RWPE1 (cell line): Measurements from ENCODE around the gene SPATS2.

Experiments
- CTCF ChIA-PET: fragments of 350-600 bp; sonication (Branson Sonifier 250); formaldehyde crosslinking; extraction: SDS; loops from one replicate; lab custom pipeline; 2021; lab: Yijun Ruan, JAX
- POLR2A ChIA-PET: fragments of 400-600 bp; formaldehyde crosslinking; extraction: SDS; loops from one replicate; lab custom pipeline; 2020; ENCODE audit warnings: antibody characterized with exemption; ENCODE audit not compliant: low non-redundant PET; lab: Yijun Ruan, JAX
- DNase-seq: peaks from one replicate; pipeline ENCODE4 v3.0.0; 2012; ENCODE audit warnings: low spot score
- H3K27ac ChIP-seq: fragments of 450-650 bp; 2 replicates; pipeline ENCODE4 v1.5.1; 2017
- TF ChIP-seq, protein P1 (sequence below): fragments of 450-650 bp; conservative IDR thresholded peaks from 2 replicates; pipeline ENCODE4 v1.5.1; 2017; ENCODE audit warnings: low read depth, mild to moderate bottlenecking

The SPATS2 gene

DNA sequence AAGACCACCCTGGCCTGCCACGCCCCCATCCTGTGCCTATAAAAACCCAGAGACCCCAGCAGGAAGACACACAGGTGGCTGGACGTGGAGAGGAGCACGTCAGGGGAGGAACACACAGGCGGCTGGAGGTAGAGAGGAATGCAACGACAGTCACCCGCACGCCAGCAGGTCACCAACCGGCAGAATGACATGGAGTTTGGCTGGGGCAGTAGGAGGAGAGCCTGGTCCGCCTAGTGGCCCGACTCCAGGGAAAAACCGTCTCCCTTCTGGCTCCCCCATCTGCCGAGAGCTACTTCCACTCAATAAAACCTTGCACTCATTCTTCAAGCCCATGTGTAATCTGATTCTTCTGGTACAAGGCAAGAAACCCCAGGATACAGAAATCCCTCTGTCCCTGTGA lies 108.8 kb downstream of the SPATS2 start:
- no peak for DNase-seq
- ChIA-PET POLR2A (no interaction called here), CTCF (no interaction called here)
- TF ChIP-seq, protein P1, sequence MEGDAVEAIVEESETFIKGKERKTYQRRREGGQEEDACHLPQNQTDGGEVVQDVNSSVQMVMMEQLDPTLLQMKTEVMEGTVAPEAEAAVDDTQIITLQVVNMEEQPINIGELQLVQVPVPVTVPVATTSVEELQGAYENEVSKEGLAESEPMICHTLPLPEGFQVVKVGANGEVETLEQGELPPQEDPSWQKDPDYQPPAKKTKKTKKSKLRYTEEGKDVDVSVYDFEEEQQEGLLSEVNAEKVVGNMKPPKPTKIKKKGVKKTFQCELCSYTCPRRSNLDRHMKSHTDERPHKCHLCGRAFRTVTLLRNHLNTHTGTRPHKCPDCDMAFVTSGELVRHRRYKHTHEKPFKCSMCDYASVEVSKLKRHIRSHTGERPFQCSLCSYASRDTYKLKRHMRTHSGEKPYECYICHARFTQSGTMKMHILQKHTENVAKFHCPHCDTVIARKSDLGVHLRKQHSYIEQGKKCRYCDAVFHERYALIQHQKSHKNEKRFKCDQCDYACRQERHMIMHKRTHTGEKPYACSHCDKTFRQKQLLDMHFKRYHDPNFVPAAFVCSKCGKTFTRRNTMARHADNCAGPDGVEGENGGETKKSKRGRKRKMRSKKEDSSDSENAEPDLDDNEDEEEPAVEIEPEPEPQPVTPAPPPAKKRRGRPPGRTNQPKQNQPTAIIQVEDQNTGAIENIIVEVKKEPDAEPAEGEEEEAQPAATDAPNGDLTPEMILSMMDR = no peak
- H3K27ac ChIP-seq = no peak overlapping the region

DNA sequence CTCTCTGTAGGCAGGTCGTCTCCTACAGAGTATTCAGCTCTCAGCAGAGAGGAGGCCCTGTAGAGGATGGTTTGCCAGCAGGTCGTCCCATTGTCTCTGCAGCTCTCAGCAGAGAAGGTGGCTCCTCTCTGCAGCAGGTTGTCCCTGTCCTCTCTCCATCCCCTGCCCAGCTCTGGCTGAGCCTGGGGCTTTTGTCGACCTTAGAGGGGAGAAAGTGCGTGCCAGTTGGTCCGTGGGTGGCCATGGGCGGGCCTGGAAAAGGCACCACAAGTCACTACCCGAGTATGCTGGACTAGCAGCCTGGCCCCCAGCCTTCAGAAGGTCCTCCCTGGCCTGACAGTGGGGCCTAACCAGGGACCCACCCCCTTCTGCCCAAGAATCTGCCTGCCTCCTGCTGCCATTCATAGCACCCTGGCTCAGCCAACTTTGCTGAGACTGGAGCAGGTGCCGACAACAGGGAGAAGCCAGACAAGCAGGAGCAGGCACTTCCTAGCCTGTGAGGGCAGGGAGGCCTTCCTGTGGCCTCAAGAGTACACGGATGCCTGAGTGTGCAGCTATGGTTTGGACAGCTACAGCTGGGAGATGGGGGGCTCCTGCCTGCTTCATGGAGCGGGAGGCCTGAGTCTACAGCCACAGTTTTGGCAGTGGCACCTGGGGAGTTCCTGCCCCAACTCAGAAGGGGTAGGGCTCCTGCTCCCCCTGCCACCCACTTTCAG lies 111.8 kb downstream of the SPATS2 start:
- TF ChIP-seq, protein P1 = no peak
- peak overlapping the region; percentile 48 for H3K27ac ChIP-seq
- DNase-seq = no peak
- CTCF ChIA-PET = no interaction called here
- POLR2A ChIA-PET = no interaction called here

DNA sequence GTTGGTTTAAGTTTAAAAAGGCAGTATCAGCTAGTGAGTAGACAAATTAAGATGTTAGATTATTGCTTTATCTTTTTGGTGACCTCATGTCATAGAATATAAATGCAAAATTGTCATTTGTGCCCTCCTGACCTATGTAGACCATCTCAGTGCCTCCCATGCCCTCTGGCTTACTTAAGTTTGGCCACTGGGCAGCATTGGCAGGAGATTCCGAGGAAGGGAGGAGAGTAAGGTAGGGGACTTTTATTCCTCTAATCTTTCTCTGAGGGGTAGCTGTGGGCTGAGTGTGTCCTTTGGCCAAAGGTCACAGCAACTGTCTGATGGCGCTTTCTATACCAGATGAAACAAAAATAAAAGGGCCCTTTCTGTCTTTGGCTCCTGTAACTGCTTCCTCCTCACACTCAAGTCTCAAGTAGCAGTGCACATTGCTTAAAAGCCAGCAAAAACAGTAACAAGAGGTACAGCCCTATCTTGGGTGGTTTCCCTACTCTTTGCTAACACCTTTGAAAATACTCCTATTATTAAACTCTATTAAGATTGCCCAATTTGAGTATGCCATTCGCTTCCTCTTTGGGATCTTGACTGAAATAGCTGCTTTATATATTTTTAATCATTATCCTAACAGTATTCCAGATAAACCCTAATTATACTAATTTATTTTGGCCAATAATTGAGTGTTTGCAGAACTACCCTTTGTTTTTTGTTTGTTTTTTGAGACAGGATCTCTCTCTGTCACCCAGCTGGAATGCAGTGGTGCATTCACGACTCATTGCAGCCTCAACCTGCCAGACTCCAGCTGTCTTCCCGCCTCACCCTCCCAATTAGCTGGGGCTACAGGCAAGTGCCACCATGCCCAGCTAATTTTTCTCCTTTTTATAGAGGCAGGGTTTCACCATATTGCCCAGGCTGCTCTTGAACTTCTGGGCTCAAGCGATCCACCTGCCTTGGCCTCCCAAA lies 115.1 kb downstream of the SPATS2 start:
- no peak for DNase-seq
- POLR2A ChIA-PET = no interaction called here

DNA sequence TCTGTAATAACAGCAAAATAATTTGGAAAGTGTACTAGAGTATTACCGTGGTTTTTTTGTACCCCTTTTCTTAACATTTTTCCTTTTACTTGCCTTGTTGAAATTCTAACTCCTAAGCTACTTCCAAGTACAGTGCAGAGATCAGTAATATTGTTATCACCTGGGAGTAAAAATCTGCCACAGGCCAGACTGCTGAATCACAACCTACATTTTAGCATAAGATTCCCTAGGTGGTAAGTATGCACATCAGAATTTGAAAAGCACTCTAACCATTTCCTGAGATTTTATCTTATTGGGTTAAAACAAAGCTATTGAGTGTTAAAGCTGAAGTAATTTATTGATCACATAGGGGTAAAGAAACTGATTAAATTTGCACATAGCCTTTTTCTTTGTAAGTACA lies 116.4 kb downstream of the SPATS2 start:
- POLR2A ChIA-PET = no interaction called here

More for the DNA sequence above, 115.1 kb downstream of the SPATS2 start:
- peak overlapping the region; percentile 75 for H3K27ac ChIP-seq
- CTCF ChIA-PET = interaction anchor here (0.6 kb wide), 1 partner anchor 131 kb away, joined by 4 read pairs; no protein-coding TSS in a partner anchor
- TF ChIP-seq, protein P1 = no peak

DNA sequence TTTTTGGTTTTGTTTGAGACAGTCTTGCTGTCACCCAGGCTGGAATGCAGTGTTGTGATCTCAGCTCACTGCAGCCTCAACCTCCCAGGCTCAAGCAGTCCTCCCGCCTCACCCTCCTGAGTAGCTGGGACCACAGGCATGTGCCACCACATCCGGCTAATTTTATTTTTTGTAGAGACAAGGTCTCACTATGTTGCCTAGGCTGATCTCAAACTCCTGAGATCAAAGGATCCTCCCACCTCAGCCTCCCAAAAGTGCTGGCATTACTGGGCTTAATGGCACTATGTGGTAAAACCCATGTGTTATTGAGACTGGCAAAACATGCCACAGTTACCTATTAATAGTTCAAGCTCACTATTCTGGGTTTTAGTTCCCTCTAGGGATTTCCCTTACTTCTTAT lies 120.3 kb downstream of the SPATS2 start:
- ChIA-PET CTCF (interaction anchor here (0.6 kb wide), 1 partner anchor 100 kb away, joined by 5 read pairs; no protein-coding TSS in a partner anchor), POLR2A (no interaction called here)
- DNase-seq = no peak
- peak overlapping the region; percentile 42 for H3K27ac ChIP-seq
- TF ChIP-seq, protein P1 = no peak

More for the DNA sequence above, 116.4 kb downstream of the SPATS2 start:
- no peak overlapping the region for H3K27ac ChIP-seq
- TF ChIP-seq, protein P1 = no peak
- DNase-seq = no peak
- CTCF ChIA-PET = interaction anchor here (0.5 to 1.0 kb wide), 2 partner anchors 19 to 30 kb away, joined by 3 to 4 read pairs; no protein-coding TSS in a partner anchor

DNA sequence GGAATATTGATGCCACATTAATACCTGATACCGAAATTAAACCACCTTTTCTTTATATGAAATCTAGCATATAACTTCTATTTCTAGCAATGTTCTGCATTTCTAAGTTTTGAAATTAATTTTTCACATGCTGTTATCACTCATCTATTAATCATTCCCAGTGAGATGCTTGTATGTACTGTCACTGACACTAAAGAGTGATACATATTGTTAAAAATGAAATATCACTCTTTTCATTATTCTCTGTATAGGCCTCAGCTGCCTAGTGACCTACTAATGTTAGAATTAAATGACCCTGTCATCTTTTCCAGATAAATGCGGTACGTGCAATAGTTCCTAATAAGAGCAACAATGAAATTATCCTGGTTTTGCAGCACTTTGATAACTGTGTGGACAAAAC lies 121.9 kb downstream of the SPATS2 start:
- DNase-seq = no peak
- TF ChIP-seq, protein P1 = no peak
- ChIA-PET POLR2A (no interaction called here), CTCF (interaction anchor here (0.6 kb wide), 1 partner anchor 23 kb away, joined by 3 read pairs; no protein-coding TSS in a partner anchor)
- no peak overlapping the region for H3K27ac ChIP-seq
